HEK293 (cell line): ENCODE measurements around the gene TRAF4.

ENCODE experiments used
- CTCF ChIA-PET: fragments of 350-600 bp; formaldehyde crosslinking; extraction: SDS; loops from one replicate; lab custom pipeline; 2021; ENCODE audit warnings: antibody characterized with exemption; lab: Yijun Ruan, JAX
- POLR2A ChIA-PET: fragments of 300-600 bp; formaldehyde crosslinking; extraction: SDS; loops from one replicate; lab custom pipeline; 2020; ENCODE audit warnings: antibody characterized with exemption, inconsistent platforms; lab: Yijun Ruan, JAX
- H3K27ac ChIP-seq: fragments of 200-500 bp; sonication (Bioruptor generic); 2 replicates; pipeline ENCODE4 v1.5.1; 2014; ENCODE audit warnings: low read depth, low read length, control low read depth, inconsistent platforms; ENCODE audit errors: extremely low read depth
- H3K36me3 ChIP-seq, 2 experiments: fragments of 200-500 bp in 1 of 2; sonication (Bioruptor generic) in 1 of 2; 1 replicate in 1 of 2; 2 replicates in 1 of 2; pipeline ENCODE4 v1.5.1; 2014 to 2017; ENCODE audit warnings: inconsistent platforms in 2 of 2, low read length in 2 of 2; ENCODE audit not compliant: control insufficient read depth in 2 of 2, insufficient read depth in 1 of 2
- H3K4me1 ChIP-seq: fragments of 200-500 bp; sonication (Bioruptor generic); 2 replicates; pipeline ENCODE4 v1.5.1; 2014; ENCODE audit warnings: mild to moderate bottlenecking, low read length, inconsistent platforms; ENCODE audit not compliant: control insufficient read depth, insufficient read depth
- H3K4me3 ChIP-seq: 2 replicates; pipeline ENCODE4 v1.5.1; 2011; ENCODE audit warnings: low read depth, mild to moderate bottlenecking, control low read depth, low read length, moderate library complexity
- H3K9me3 ChIP-seq: fragments of 200-500 bp; sonication (Bioruptor generic); 2 replicates; pipeline ENCODE4 v1.5.1; 2014; ENCODE audit warnings: low read depth, low read length, inconsistent platforms; ENCODE audit not compliant: control insufficient read depth, insufficient read depth
- HOXD13 ChIP-seq: sonication (generic); formaldehyde crosslinking; IDR thresholded peaks from 2 replicates; pipeline ENCODE4 v1.8.0; 2022; ENCODE audit warnings: missing genetic modification reagents, borderline replicate concordance
- KLF1 ChIP-seq: fragments of 450-650 bp; formaldehyde crosslinking; IDR thresholded peaks from 2 replicates; pipeline ENCODE4 v1.5.1; 2016; ENCODE audit warnings: missing biosample characterization, missing genetic modification characterization
- KLF7 ChIP-seq: fragments of 450-650 bp; formaldehyde crosslinking; IDR thresholded peaks from 2 replicates; pipeline ENCODE4 v1.5.1; 2016; ENCODE audit warnings: missing biosample characterization, missing genetic modification characterization, borderline replicate concordance
- SP3 ChIP-seq: fragments of 450-650 bp; formaldehyde crosslinking; IDR thresholded peaks from 2 replicates; pipeline ENCODE4 v1.5.1; 2016; ENCODE audit warnings: missing biosample characterization, missing genetic modification characterization
- WT1 ChIP-seq: fragments of 450-650 bp; formaldehyde crosslinking; IDR thresholded peaks from 2 replicates; pipeline ENCODE4 v1.5.1; 2016; ENCODE audit warnings: missing biosample characterization, missing genetic modification characterization
- ZNF16 ChIP-seq: fragments of 450-650 bp; formaldehyde crosslinking; IDR thresholded peaks from 2 replicates; pipeline ENCODE4 v1.5.1; 2016; ENCODE audit warnings: low read depth, missing biosample characterization, missing genetic modification characterization
- ZNF174 ChIP-seq: fragments of 450-650 bp; formaldehyde crosslinking; IDR thresholded peaks from 2 replicates; pipeline ENCODE4 v1.5.0; 2017; ENCODE audit warnings: missing biosample characterization, mild to moderate bottlenecking, missing genetic modification characterization
- ZNF341 ChIP-seq: fragments of 450-650 bp; formaldehyde crosslinking; IDR thresholded peaks from 2 replicates; pipeline ENCODE4; 2016; ENCODE audit warnings: low read depth, missing biosample characterization, missing genetic modification characterization
- ZNF623 ChIP-seq: fragments of 450-650 bp; formaldehyde crosslinking; IDR thresholded peaks from 2 replicates; pipeline ENCODE4 v1.5.1; 2016; ENCODE audit warnings: missing biosample characterization, missing genetic modification characterization
- ZNF747 ChIP-seq: fragments of 450-650 bp; formaldehyde crosslinking; IDR thresholded peaks from 2 replicates; pipeline ENCODE4 v1.5.1; 2016; ENCODE audit warnings: missing biosample characterization, missing genetic modification characterization
- ZXDB ChIP-seq: fragments of 450-650 bp; formaldehyde crosslinking; IDR thresholded peaks from 2 replicates; pipeline ENCODE4 v1.5.1; 2016; ENCODE audit warnings: missing biosample characterization, missing genetic modification characterization
- TF ChIP-seq, protein P1 (sequence below): sonication (generic); formaldehyde crosslinking; IDR thresholded peaks from 2 replicates; pipeline ENCODE4 v1.8.1; 2022; ENCODE audit warnings: mild to moderate bottlenecking, moderate library complexity, missing genetic modification reagents
- TF ChIP-seq, protein P2 (sequence below): fragments of 450-650 bp; formaldehyde crosslinking; IDR thresholded peaks from 2 replicates; pipeline ENCODE4 v1.5.1; 2017; ENCODE audit warnings: missing biosample characterization, missing genetic modification characterization
- TF ChIP-seq, protein P3 (sequence below): fragments of 450-650 bp; IDR thresholded peaks from 2 replicates; pipeline ENCODE4 v1.5.1; 2018; ENCODE audit warnings: missing biosample characterization, missing genetic modification characterization
- TF ChIP-seq, protein P4 (sequence below): fragments of 450-650 bp; formaldehyde crosslinking; optimal IDR thresholded peaks from 2 replicates; pipeline ENCODE3; 2016; ENCODE audit warnings: missing biosample characterization, mild to moderate bottlenecking, missing genetic modification characterization
- TF ChIP-seq, protein P5 (sequence below): fragments of 450-650 bp; formaldehyde crosslinking; IDR thresholded peaks from 2 replicates; pipeline ENCODE4 v1.5.1; 2017; ENCODE audit warnings: missing biosample characterization, missing genetic modification characterization

TRAF4 gene

DNA sequence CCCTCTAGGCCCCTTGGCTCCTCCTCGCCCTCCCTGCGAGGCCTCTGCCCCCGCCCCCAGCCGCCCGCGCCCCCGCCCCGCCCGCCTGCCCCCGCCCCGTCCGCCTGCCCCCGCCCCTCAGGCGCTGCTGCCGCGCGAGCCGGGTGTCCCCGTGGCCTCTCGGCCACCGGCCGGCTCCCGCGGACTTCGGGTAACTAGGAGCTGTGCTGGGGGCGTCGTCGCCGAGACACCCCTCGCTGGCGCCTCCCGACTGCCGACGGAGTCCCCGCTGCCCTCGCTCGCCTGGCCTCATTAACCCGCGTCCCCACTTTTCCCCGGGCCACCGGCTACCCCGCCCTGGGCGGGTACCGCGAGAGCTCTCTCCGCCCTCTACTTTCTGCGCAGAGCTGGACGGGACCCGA is 17.6 kb upstream of the TRAF4 start, which contains the start of gene TLCD1:
TLCD1 (minus strand) TSS at position 8 of the 401 bp plus-strand sequence. CDS start 136 bp downstream, outside the sequence.
- Histone ChIP-seq H3K4me3 (peak within 1 kb of the TSS; percentile 55), H3K4me1 (peaks cover 9% of the 10 kb centered on the region; the same call in 1 of the 2 replicates), H3K27ac (peak within 1 kb of the TSS; percentile 99), H3K36me3 (peaks cover 20 to 41% of the 10 kb centered on the region in 2 experiments), H3K9me3 (no peaks in the 10 kb centered on the region)
- TF ChIP-seq, protein P1, sequence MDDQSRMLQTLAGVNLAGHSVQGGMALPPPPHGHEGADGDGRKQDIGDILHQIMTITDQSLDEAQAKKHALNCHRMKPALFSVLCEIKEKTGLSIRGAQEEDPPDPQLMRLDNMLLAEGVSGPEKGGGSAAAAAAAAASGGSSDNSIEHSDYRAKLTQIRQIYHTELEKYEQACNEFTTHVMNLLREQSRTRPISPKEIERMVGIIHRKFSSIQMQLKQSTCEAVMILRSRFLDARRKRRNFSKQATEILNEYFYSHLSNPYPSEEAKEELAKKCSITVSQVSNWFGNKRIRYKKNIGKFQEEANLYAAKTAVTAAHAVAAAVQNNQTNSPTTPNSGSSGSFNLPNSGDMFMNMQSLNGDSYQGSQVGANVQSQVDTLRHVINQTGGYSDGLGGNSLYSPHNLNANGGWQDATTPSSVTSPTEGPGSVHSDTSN, result peak; percentile 8
- TF ChIP-seq ZNF623 (tag by site-specific recombination) (no peak), WT1 (no peak), ZNF16 (tag by site-specific recombination) (0 out of 2 replicates have a peak, but pooled peaks have one; percentile 6), HOXD13 (CRISPR knock-in tag) (0 out of 2 replicates have a peak, but pooled peaks have one; percentile 7), ZNF341 (peak; percentile 97), KLF1 (tag by site-specific recombination) (peak; percentile 91), ZXDB (tag by site-specific recombination) (no peak; the same call in 1 of the 2 replicates), ZNF747 (tag by site-specific recombination) (no peak), KLF7 (tag by site-specific recombination) (peak; percentile 73), ZNF174 (tag by site-specific recombination) (no peak), SP3 (peak; percentile 58; the same call in 1 of the 2 replicates)
- TF ChIP-seq, protein P2, sequence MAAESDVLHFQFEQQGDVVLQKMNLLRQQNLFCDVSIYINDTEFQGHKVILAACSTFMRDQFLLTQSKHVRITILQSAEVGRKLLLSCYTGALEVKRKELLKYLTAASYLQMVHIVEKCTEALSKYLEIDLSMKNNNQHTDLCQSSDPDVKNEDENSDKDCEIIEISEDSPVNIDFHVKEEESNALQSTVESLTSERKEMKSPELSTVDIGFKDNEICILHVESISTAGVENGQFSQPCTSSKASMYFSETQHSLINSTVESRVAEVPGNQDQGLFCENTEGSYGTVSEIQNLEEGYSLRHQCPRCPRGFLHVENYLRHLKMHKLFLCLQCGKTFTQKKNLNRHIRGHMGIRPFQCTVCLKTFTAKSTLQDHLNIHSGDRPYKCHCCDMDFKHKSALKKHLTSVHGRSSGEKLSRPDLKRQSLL (tag by site-specific recombination), result no peak
- TF ChIP-seq, protein P3, sequence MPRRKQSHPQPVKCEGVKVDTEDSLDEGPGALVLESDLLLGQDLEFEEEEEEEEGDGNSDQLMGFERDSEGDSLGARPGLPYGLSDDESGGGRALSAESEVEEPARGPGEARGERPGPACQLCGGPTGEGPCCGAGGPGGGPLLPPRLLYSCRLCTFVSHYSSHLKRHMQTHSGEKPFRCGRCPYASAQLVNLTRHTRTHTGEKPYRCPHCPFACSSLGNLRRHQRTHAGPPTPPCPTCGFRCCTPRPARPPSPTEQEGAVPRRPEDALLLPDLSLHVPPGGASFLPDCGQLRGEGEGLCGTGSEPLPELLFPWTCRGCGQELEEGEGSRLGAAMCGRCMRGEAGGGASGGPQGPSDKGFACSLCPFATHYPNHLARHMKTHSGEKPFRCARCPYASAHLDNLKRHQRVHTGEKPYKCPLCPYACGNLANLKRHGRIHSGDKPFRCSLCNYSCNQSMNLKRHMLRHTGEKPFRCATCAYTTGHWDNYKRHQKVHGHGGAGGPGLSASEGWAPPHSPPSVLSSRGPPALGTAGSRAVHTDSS, result no peak
- TF ChIP-seq, protein P4, sequence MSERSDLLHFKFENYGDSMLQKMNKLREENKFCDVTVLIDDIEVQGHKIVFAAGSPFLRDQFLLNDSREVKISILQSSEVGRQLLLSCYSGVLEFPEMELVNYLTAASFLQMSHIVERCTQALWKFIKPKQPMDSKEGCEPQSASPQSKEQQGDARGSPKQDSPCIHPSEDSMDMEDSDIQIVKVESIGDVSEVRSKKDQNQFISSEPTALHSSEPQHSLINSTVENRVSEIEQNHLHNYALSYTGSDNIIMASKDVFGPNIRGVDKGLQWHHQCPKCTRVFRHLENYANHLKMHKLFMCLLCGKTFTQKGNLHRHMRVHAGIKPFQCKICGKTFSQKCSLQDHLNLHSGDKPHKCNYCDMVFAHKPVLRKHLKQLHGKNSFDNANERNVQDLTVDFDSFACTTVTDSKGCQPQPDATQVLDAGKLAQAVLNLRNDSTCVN, result peak; percentile 47
- TF ChIP-seq, protein P5, sequence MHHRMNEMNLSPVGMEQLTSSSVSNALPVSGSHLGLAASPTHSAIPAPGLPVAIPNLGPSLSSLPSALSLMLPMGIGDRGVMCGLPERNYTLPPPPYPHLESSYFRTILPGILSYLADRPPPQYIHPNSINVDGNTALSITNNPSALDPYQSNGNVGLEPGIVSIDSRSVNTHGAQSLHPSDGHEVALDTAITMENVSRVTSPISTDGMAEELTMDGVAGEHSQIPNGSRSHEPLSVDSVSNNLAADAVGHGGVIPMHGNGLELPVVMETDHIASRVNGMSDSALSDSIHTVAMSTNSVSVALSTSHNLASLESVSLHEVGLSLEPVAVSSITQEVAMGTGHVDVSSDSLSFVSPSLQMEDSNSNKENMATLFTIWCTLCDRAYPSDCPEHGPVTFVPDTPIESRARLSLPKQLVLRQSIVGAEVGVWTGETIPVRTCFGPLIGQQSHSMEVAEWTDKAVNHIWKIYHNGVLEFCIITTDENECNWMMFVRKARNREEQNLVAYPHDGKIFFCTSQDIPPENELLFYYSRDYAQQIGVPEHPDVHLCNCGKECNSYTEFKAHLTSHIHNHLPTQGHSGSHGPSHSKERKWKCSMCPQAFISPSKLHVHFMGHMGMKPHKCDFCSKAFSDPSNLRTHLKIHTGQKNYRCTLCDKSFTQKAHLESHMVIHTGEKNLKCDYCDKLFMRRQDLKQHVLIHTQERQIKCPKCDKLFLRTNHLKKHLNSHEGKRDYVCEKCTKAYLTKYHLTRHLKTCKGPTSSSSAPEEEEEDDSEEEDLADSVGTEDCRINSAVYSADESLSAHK (tag by site-specific recombination), result peak; percentile 36
- CTCF ChIA-PET, result interaction anchor here (0.5 to 13.6 kb wide), 47 partner anchors 9 to 1027 kb away, joined by 3 to 445 read pairs (median 7); partner anchors contain the start of genes BLTP2, DHRS13, FLOT2 and PHF12
- POLR2A ChIA-PET, result interaction anchor here (0.8 to 6.7 kb wide), 28 partner anchors 9 to 391 kb away, joined by 3 to 448 read pairs (median 6); partner anchors contain the start of genes BLTP2, DHRS13, FAM222B and FLOT2
